ENCODE data around the gene NR1D2.

DNA sequence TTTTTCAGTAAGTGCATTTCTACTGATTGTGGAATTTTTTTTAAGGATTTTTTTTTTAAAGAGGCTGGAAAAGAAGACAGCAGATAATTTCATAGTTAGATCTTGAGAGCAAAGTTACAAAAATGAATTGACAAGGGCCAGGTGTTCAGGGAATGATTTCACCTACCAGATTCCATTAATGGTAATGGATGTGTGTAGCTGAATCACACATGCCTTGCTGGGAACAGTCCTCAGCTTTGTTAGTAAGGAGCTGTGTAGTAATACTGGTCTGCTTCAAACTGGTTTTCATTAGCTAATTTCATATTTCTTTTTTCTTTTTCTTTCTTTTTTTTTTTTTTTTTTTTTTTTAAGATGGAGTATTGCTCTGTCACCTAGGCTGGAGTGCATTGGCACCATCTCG lies 16.0 kb downstream of the NR1D2 start:
- TF ChIP-seq, protein P1, sequence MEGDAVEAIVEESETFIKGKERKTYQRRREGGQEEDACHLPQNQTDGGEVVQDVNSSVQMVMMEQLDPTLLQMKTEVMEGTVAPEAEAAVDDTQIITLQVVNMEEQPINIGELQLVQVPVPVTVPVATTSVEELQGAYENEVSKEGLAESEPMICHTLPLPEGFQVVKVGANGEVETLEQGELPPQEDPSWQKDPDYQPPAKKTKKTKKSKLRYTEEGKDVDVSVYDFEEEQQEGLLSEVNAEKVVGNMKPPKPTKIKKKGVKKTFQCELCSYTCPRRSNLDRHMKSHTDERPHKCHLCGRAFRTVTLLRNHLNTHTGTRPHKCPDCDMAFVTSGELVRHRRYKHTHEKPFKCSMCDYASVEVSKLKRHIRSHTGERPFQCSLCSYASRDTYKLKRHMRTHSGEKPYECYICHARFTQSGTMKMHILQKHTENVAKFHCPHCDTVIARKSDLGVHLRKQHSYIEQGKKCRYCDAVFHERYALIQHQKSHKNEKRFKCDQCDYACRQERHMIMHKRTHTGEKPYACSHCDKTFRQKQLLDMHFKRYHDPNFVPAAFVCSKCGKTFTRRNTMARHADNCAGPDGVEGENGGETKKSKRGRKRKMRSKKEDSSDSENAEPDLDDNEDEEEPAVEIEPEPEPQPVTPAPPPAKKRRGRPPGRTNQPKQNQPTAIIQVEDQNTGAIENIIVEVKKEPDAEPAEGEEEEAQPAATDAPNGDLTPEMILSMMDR (IDR thresholded peaks at IDR 0.05) = no peak
- no peak for TF ChIP-seq POLR2AphosphoS5 (IDR thresholded peaks at IDR 0.05; ENCODE audit: insufficient read depth in 1 of 2, low read depth in 1 of 2)

Measured in vagina (tissue), 2 donors.